DMS 273 treated with DMSO at 0.1 percent for 48 hours (cell line): ENCODE measurements around the gene GIT2.

Experiments
- DNase-seq: peaks from one replicate; lab custom pipeline; 2025; lab: John Stamatoyannopoulos, UW

The GIT2 gene

DNA sequence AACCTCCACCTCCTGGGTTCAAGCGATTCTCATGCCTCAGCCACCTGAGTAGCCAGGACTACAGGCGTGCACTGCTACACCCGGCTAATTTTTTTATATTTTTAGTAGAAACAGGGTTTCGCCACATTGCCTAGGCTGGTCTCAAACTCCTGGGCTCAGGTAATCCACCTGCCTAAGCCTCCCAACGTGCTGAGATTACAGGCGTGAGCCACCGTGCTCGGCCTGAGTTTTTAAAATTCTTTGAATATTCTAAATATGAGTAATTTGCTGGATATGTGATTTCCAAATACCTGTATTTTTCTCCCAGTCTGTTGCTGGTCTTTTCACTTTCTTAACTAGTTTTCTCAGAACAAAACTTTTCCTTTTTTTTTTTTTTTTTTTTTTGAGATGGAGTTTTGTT, 27.4 kb downstream of the GIT2 start:
- DNase-seq, result no peak

DNA sequence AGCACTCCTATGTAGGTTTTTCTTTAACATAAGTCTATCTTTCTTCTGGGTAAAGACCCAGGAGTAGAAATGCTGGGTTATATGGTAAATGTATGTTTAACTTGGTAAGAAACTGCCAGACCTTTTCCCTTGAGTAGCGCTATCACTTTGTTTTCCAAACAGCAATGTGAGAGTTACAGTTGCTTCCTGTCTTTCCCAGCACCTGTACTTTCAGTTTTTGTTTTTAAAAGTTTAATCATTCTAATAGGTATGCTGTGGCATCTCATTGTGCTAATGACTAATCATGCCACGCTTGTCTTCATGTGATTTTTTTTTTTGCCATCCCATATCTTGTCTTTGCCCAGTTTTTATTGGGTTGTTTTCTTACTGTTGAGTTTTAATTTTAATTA, 28.1 kb downstream of the GIT2 start:
- no peak for DNase-seq

DNA sequence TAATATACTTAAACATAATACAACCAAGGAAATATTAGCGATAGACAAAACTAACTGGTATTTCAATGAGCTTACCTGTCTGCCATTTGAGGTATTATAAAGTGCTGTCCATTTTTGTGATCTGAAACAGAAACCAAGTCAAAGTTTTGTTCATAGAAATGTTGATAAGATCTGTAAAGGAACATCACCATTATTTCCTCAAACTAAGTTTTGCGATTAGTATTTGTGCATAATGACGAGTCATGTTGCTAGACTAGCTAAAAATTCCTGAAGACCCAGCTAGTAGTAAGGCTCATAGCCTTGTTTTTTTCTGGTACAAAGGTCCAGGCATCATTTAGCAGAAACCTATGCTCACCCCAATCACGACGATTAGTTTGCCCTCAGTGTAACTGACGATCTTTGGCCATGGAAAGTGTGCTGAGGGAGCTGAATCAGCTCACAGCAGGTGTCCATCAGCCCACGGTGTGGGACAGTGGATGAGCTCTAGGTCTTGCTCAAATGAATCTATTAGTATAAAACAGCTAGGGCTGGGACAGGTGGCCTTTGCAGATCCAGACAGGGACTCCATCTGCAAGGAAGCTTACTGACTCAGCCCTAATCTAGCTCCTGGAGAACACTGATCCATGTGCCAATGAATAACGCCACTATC, 28.7 kb downstream of the GIT2 start:
- no peak for DNase-seq

DNA sequence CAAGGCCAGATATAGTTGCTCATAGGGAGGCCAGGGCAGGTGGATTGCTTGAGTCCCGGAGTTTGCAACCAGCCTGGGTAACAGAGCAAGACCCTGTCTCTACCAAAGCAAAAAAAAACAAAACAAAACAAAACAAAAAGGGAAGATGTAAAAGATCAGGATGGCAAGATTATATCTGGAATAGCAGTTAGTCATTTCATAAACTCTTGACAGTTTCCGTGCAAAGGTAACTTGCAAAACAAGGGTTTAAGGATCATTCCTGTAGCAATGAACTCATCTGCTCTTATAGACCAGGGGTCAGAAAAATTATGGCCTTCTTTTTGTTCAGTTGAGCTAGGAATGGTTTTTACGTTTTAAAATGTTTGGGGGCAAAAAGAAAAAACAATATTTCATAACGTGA, 29.6 kb downstream of the GIT2 start:
- no peak for DNase-seq

DNA sequence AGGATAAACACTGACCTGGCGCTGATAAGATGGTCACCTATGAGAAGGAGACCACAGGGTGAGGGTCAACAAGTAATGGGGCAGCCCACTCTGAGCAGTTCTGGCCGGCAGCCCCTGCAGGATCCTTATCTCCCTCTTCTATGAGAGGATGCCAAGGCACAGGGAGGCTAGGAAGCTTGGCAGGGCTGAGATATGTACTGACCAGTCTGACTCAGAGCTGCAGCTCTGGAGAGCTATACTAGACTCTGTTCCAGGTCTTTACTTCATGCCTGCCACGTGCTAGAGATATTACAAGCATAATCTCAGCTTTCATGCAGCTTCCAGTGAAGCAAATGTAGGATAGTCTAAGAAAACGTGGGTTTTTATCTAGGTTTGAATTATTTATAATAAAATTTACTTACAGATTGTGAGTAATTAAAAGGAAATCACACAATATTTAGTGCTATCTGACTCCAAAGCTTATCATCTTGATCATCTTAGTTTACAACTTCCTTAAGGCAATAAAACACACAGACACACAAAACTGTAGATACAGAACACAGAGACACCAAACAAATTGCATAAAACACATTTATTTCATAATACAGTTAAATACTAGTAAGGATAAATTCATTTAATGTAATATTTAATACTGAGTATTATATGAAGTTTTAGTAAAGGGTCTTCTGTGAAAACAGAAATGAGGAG, 32.3 kb downstream of the GIT2 start:
- no peak for DNase-seq

DNA sequence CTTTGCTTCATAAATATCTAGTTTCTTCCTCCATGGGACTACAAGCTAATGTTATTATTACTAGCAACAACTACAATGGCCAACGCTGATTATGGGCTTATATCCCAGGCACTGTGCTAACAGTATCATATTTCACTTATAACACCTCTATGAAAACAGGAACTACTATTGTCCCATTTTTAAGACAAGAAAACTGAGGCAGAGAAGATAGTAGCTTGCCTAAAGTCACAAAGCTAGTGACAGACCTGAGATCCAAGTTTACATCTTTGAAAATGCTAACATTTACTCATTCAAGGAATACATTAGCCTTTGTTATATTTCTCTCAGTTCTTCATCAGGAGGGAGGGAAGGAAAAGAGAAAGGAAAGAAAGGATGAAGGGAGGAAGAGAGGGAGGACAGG, 32.8 kb downstream of the GIT2 start:
- DNase-seq, result no peak

DNA sequence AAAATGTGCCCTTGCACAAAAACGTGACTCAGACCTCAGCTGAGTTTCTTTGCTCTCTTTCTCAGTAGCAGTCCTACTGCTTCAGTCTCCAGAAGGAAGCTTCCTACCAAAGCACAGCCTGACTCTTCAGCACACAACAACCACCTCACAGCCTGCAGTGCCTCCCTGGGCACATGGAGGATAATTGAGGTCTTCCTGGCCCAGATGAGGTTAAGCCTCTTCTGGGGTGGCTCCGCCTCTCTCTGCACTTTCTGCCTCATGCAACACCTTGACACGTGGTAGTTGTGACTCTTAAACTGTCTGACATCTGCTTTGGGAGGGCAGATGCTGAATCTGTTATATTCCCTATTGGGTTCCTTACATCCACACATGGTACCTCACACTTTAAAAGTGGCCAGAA, 33.8 kb downstream of the GIT2 start:
- DNase-seq, result peak; percentile 16

DNA sequence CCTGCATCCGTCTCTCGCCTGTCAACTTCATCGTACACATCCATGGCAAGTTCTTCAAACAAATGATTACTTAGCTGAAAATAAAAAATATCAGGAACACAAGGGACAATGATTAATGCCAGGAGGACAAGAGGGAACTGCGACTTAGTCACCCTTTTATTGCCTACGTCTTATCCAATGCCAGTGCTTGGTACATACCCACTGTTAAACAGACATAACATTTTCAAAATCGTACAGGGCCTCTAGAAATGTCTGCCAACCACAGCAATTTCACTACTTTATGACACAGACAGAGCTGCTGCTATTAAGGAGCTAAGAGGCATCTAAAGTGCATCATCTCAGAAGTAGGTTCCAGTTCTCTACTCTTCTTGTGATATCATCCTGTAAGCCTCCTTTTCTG, 34.6 kb downstream of the GIT2 start:
- DNase-seq, result no peak

DNA sequence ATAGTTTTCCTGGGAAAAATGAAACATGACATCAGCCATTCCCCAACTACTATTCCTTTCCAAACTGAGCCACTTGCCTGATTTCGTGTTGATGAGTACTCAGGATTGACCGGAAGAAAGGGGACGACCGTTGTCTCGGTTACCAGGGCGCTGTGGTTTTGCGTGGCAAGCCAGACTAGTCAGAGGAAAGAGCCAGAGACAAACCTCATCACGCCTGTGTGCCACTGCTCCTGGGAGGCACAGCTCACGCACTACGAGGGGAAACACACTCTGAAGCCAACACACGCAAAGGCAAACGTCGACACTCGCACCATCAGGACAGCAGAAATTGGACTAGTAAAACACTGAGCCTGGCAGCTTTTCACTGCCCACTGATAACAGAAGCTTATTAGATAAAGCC, 35.0 kb downstream of the GIT2 start:
- no peak for DNase-seq

DNA sequence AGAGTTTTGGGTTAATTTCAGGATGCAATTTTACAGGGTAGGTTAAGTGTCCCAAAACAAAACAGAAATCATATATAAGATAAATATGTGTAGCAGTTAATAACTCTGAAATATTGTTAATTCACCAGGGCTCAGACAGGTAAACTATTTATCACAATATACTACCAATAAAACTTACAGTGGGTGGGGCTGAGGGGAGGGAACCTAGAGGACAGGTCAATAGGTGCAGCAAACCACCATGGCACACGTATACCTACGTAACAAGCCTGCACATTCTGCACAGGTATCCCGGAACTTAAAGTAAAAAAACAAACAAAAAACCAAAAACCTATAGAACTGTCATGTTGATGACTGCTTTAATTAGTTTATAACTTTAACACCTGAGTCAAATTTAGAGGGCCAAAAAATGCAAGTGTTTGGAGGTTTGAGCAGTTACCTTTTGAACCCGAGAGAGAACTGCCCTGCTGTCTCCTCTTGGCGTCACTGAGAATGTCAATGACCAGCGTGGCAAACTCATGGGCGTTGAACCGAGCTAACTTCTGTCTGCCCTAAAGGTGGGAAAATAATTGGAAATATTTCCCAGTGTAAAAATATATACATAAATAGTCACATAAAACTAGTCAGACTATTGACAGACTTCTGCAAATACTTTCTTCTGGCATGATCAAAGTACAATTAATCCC, 36.6 kb downstream of the GIT2 start:
- no peak for DNase-seq

DNA sequence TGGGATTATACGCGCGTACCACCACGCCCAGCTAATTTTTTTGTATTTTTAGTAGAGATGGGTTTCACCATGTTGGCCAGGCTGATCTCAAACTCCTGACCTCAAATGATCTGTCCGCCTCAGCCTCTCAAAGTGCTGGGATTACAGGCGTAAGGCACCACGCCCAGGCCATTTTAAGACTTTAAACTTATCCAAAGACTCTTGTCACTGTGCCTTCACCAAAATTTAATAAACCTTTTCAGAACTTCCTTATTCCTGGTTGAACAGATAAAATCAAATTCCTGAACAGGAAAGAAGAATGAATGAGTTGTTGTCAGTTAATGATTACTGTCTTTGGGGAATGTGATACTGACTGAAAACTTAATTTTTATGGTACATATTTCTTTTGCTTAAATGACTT, 37.8 kb downstream of the GIT2 start:
- DNase-seq, result no peak

DNA sequence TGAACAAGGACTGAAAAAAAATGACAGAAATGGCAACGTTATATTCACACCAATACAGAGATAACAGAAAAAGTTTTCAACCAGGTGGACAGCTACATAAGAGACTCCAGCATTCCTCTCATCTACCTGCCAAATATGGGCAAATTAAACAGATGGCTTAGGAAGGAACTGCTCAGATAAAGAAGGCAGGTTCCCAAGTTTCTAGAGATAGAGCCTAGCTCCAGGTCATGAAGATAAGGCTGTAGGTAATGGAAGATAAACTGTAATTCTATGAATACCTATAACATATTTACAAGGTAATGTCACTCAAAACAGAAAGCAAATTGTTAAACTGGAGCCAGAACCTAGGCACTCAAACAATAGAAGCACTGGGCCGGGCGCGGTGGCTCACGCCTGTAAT, 42.5 kb downstream of the GIT2 start:
- DNase-seq, result no peak

DNA sequence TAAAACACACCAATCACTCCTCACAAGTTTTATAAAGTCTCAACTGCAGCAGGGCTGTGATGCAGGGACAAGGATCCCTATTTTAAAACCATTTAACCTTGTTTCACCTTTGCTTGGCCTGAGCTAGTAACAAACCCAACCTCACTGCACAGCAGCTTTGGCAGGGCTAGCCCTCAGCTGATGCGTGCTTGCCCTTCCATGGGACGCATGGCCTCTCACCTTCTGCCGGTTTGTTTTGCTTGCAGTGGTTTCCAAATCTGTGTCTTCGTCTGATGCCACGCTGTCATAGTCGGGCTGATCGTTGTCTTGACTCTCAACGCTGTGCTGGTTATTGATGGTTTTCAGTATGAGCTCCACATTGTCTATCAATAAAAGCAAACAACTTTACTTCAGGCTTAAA, 43.3 kb downstream of the GIT2 start:
- no peak for DNase-seq

DNA sequence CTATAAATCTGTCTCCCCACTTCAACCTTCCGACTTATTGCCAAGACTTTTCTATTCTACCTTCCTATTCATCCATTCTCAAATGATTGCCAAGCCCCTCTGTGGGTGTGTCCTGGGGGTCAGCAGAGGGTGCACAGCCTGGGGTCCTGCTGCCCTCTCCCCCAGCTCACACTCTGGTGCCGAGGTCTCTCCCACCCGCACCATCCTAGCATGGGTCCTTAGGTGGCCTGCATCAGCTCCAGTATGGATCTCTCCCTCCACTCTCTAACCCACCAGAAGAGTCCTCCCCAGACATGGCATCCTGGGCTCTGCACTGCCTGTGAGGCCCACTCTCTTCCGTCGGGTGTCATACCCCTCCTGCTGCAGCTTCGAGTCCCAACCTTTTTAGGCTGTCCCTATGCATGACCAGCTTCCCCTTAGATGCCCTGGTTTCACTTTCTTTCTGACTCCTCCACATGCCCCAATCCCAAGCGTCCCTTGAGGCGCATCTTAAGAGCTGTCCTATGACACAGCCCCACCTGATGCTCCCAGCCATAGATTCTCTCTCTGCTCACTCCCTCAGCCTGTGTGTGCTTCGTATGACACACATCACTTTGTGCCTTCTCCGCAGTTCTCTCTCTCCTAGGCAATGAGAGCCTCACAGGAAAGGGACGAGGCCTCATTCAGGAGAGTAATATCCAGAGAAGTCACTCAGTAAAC, 43.9 kb downstream of the GIT2 start:
- DNase-seq, result no peak

DNA sequence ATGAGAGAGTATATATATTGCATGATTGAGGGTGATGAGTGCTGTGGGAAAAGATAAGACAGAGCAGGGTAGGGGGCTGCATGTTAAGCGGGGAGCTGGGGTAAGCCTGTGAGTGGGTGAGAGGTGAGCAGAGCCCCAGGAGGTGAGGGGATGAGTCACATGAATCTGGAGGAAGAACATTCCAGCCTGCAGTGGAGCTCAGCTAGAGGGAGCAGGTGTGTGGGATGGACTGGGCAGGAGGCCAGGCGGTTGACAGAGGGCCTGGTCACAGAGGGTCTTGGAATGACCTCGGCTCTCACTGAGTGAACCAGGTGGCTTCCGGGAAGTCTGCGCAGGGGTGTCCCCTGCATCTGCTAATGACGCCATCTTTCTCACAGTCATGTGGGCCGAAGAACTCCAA, 44.4 kb downstream of the GIT2 start:
- no peak for DNase-seq

DNA sequence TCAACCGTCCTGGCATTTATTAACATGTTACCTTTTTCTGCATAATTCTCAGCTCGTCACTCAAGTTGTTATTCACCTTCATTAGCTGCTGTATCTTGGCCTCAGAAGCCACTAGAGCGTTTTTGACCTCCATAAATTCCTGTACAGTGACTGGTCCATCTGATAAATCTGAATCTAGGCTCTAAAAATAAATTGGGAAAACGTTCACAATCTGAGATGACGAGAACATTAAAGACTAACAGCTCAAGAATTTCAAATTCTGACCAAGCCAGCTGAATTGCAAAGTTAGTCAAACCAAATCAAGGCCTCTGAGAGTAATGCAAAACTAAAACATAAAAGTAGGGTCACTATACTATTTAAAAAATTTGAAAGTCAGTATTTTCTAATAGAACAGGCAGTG, 45.0 kb downstream of the GIT2 start:
- no peak for DNase-seq

DNA sequence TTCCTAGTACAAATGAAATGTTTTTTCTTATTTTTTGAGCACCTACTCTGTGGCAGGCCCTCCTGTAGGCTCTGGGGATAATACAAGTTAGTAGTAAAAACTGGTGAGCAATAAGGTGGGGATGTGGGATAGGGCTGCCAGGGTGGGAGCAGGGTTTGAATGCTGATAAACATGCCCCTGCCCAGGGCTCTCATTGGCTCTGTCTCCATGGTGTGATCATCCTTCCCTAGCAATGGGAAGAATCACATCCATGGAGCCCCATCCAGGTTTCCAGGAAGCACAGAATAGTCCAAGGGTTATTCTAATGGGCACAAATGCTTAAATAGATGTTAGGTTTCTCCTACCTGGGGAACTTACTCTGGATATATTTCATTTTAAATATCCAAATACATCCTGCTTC, 45.5 kb downstream of the GIT2 start:
- DNase-seq, result no peak

DNA sequence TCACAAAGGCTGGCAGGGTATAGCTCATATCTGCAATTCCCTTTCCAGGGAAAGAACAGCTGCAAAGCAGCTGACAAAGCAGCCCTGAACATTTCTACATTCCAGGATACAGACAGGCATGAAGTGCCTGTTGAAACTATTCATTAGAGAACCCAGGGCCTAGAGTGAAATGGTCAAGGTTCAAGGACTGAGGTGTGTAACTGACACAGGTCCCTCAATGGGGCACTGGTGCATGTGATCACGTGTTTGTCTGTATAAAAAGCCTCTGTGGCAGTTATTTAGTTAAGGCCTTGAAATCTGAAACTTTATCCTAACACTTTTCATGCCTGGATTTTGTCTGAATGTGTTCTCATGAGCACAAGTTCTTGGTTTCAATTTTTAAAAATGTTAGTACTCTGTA, 47.1 kb downstream of the GIT2 start:
- DNase-seq, result no peak

DNA sequence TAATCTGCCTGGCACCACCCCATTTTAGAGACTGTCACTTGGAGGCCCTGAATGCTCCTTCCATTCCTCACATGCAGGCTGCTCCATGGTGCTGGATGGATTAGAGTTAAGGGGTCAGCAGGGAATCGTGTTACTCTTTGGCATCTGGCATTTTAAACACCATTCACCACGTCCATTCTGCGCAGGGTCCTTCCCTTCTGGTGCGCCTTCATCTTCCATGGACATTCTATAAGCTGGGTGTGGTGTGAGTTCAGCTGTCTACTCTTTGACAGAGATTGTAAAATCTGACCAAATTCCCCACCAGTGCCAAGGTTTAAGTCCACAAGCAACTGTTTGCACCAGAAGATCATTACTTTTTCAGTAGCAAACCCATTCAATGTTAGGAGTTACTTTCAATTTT, 47.8 kb downstream of the GIT2 start:
- DNase-seq, result no peak

DNA sequence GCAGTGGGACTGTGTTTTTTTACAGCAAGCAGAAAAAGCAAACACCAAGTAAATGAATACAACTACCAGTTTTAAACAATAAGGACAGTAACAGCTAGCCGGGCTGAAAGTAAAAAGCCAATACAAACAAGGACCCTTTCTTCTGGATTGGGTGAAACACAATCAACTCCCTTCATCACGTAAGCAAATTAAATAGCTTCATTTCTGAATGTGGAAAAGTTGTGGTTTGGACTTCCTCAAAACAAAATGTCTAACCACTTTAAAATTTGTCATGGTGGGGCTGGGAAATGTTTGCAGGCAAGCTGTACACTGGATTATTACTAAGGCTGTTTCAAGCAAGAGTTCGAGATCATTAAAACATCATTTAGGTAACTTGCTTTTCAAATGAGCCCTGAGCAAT, 48.6 kb downstream of the GIT2 start:
- DNase-seq, result no peak

DNA sequence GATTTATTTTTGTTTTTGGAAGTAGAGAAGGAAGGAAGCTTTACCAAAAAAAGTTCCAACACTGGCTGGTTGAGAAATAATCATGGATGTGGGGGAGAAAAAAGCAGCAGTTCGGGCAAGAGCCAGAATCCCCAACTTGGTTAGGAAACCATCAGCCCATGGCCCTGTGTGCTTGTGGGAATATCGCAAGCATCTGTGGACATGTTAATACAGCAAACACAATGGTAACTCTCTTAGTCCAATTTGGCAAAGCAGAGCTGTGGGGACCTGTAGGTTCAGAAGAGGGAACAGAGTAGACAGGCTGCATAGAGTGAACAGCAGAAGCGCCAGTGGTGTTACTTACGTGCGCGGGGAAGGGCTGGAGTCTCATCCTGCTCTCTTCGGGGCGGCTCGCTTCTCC, 49.3 kb downstream of the GIT2 start:
- no peak for DNase-seq

DNA sequence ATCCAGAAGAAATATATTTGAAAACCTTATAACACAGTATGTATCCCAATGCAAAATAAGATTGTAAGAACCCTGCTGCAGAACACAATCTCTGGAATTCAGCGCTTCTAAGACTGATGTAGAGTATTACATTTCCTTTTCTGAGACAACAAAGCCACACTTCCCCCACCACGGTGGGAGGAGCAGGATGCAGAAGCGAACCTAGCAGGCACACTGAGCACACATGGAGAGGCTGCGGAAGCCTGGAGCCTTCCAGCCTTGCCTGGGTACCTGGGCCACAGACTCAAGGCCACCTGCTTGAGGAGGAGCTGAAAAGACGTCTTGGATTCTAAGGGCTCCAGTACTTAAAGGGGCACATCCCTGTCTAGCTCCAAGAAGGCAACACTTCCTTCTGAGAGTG, 49.7 kb downstream of the GIT2 start:
- DNase-seq, result no peak
